CD14-positive monocyte (primary cell): Measurements from ENCODE around the gene CCNQ. TPM values are rescaled to one million over a fixed set of nuclear protein-coding genes. Genes with fewer than 3 reads are reported as not detected.
A peak's percentile ranks its signal among the peaks of the same experiment; 100 is the strongest.

Experiments
- DNase-seq, 3 donors: peaks; one replicate each; pipeline ENCODE4 v3.0.0-alpha.2; 2011 to 2022
- H2AFZ ChIP-seq: 2 replicates; pipeline ENCODE4 v1.6.0; 2012; ENCODE audit warnings: mild to moderate bottlenecking, low read depth, low read length, inconsistent platforms; ENCODE audit not compliant: insufficient read depth, poor library complexity, severe bottlenecking
- H3K27ac ChIP-seq, 2 donors: 1 replicate in 1 of 2; 2 replicates in 1 of 2; pipeline ENCODE4 v1.5.1; 2012 to 2013; ENCODE audit warnings: low read length in 2 of 2, control low read depth in 1 of 2, inconsistent platforms in 1 of 2, low read depth in 1 of 2, mild to moderate bottlenecking in 1 of 2
- H3K27me3 ChIP-seq, 2 donors: one replicate each; pipeline versions ENCODE4 v1.6.0 to v1.6.1; 2011 to 2013; ENCODE audit warnings: low read length in 2 of 2; ENCODE audit not compliant: control insufficient read depth in 2 of 2, insufficient read depth in 2 of 2
- H3K36me3 ChIP-seq, 2 donors: replicated peaks in 1 of 2; 1 replicate in 1 of 2; 2 replicates in 1 of 2; pipeline versions ENCODE4 v1.5.1 to v1.6.1; 2012 to 2013; ENCODE audit warnings: low read length in 2 of 2, control low read depth in 1 of 2, inconsistent platforms in 1 of 2, mild to moderate bottlenecking in 1 of 2; ENCODE audit not compliant: insufficient read depth in 2 of 2, control insufficient read depth in 1 of 2
- H3K4me1 ChIP-seq, 2 donors: 1 replicate in 1 of 2; 2 replicates in 1 of 2; pipeline versions ENCODE4 v1.5.1 to v1.6.1; 2012 to 2013; ENCODE audit warnings: low read length in 2 of 2, control low read depth in 1 of 2, inconsistent platforms in 1 of 2, mild to moderate bottlenecking in 1 of 2, moderate library complexity in 1 of 2; ENCODE audit not compliant: insufficient read depth in 2 of 2, control insufficient read depth in 1 of 2
- H3K4me2 ChIP-seq: replicated peaks from 2 replicates; pipeline ENCODE3; 2012; ENCODE audit warnings: low read length, moderate library complexity, mild to moderate bottlenecking; ENCODE audit not compliant: poor library complexity, severe bottlenecking; ENCODE audit errors: extremely low read depth
- H3K4me3 ChIP-seq, 3 experiments: fragments of 200-600 bp in 1 of 3; sonication (generic) in 1 of 3; replicated peaks in 1 of 3; 1 replicate in 2 of 3; 2 replicates in 1 of 3; pipeline ENCODE4 v1.5.1; 2011 to 2013; ENCODE audit warnings: low read length in 3 of 3, mild to moderate bottlenecking in 3 of 3, control low read depth in 2 of 3, low read depth in 2 of 3, inconsistent platforms in 1 of 3, moderate library complexity in 1 of 3
- H3K79me2 ChIP-seq: 2 replicates; pipeline ENCODE4 v1.6.0; 2012; ENCODE audit warnings: mild to moderate bottlenecking, control low read depth, inconsistent platforms, low read length, moderate library complexity; ENCODE audit not compliant: insufficient read depth
- H3K9ac ChIP-seq: 2 replicates; pipeline ENCODE4 v1.6.0; 2017; ENCODE audit warnings: low read length, mild to moderate bottlenecking; ENCODE audit not compliant: insufficient read depth, poor library complexity, severe bottlenecking
- H3K9me3 ChIP-seq, 2 donors: replicated peaks in 1 of 2; 1 replicate in 1 of 2; 2 replicates in 1 of 2; pipeline versions ENCODE4 v1.5.1 to v1.6.1; 2012 to 2013; ENCODE audit warnings: low read length in 2 of 2, control low read depth in 1 of 2; ENCODE audit not compliant: control insufficient read depth in 1 of 2, insufficient read depth in 1 of 2
- H4K20me1 ChIP-seq: 2 replicates; pipeline ENCODE4 v1.6.0; 2012; ENCODE audit warnings: mild to moderate bottlenecking, low read length, control low read depth, moderate library complexity; ENCODE audit not compliant: insufficient read depth
- H3K27ac Mint-ChIP-seq, 7 donors: one replicate each; pipeline ENCODE4 v1.8.0; 2020; ENCODE audit warnings: mild to moderate bottlenecking in 7 of 7, mixed read lengths in 7 of 7, moderate library complexity in 6 of 7, inconsistent platforms in 2 of 7
- H3K27me3 Mint-ChIP-seq, 3 donors: one replicate each; pipeline ENCODE4 v1.8.0; 2021 to 2022; ENCODE audit warnings: low read depth in 3 of 3, mild to moderate bottlenecking in 3 of 3, mixed read lengths in 3 of 3, moderate library complexity in 3 of 3, inconsistent platforms in 1 of 3
- H3K36me3 Mint-ChIP-seq, 2 donors: one replicate each; pipeline ENCODE4 v1.8.0; 2020; ENCODE audit warnings: mixed read lengths in 2 of 2, inconsistent platforms in 1 of 2, mild to moderate bottlenecking in 1 of 2
- H3K4me1 Mint-ChIP-seq: one replicate; pipeline ENCODE4 v1.8.0; 2020; ENCODE audit warnings: mild to moderate bottlenecking, mixed read lengths
- H3K4me3 Mint-ChIP-seq, 2 donors: one replicate each; pipeline ENCODE4 v1.8.0; 2020; ENCODE audit warnings: mild to moderate bottlenecking in 2 of 2, mixed read lengths in 2 of 2, moderate library complexity in 1 of 2
- H3K9me3 Mint-ChIP-seq, 7 donors: one replicate each; pipeline ENCODE4 v1.8.0; 2020 to 2022; ENCODE audit warnings: mixed read lengths in 7 of 7, mild to moderate bottlenecking in 6 of 7, moderate library complexity in 6 of 7, inconsistent platforms in 2 of 7
- CTCF ChIP-seq: fragments of 200-600 bp; IDR thresholded peaks from one replicate; pipeline ENCODE4 v1.8.0; 2022; ENCODE audit warnings: antibody characterized with exemption, mild to moderate bottlenecking
- WGBS: methylation state at CpG from one replicate; pipeline ENCODE4 v1.1.5; 2013; ENCODE audit warnings: missing lambda C conversion rate; ENCODE audit not compliant: insufficient coverage; 5-methylcytosine and 5-hydroxymethylcytosine counted together
- intact Hi-C, 2 donors: fragments of 100-400 bp; cut with micrococcal nuclease; formaldehyde crosslinking; loops; one replicate each; pipeline versions ENCODE4 v1.15.0 to v1.15.1; 2023
- polyA plus RNA-seq, 3 donors: library from polyadenylated mRNA; depleted of rRNA in 1 of 3; unstranded in 2 of 3; stranded (reverse) in 1 of 3; fragments of 300-500 nt in 2 of 3; fragments of >200 nt in 1 of 3; fragmentation: Illumina TruSeq in 2 of 3; gene quantifications; 1 replicate in 2 of 3; 2 replicates in 1 of 3; pipeline ENCODE4 v1.2.3, GENCODE V29; 2012 to 2021

The CCNQ gene
- polyA plus RNA-seq, 3 donors = 21.8 to 35.6 (median 29.3) TPM

- Mint-ChIP-seq H3K9me3 (peaks cover 0 to 2% (median 0%) of the 10 kb centered on the region in 7 donors), H3K36me3 (no peaks in the 10 kb centered on the region)
- no peaks in the 10 kb centered on the region for H3K27me3 ChIP-seq
Measured at GRCh38 chrX:153554519-153555167, 44.3 kb downstream of the CCNQ start.

GRCh38 chrX:153551135-153551534 lies 47.8 kb downstream of the CCNQ start:
- intact Hi-C loops = loop anchor here (5.0 kb wide), 1 partner anchor 116 kb away; no protein-coding TSS in a partner anchor
- no peak overlapping the region for H3K4me3 Mint-ChIP-seq

More at GRCh38 chrX:153554519-153555167, 44.3 kb downstream of the CCNQ start:
- DNase-seq = peak; percentile 37 to 57 (median 38)
- H3K9ac ChIP-seq = no peak overlapping the region
- no peak overlapping the region for H3K4me2 ChIP-seq
- TF ChIP-seq CTCF = peak; percentile 57
- no peak overlapping the region for H3K27ac ChIP-seq
- no peaks in the 10 kb centered on the region for H3K79me2 ChIP-seq
- 36% methylated on average over 11 of the region's 17 CpGs for WGBS
- no peaks in the 10 kb centered on the region for H3K9me3 ChIP-seq
- no peaks in the 10 kb centered on the region for H4K20me1 ChIP-seq
- H3K4me3 Mint-ChIP-seq = no peak overlapping the region
- peaks cover 2 to 21% (median 3%) of the 10 kb centered on the region in 3 donors for H3K27me3 Mint-ChIP-seq
- H3K36me3 ChIP-seq = no peaks in the 10 kb centered on the region
- no peak overlapping the region for H2AFZ ChIP-seq
- peaks cover 14% of the 10 kb centered on the region for H3K4me1 Mint-ChIP-seq
- intact Hi-C loops = loop anchor here (5.0 kb wide), 1 partner anchor 113 kb away; no protein-coding TSS in a partner anchor
- H3K4me3 ChIP-seq = no peak overlapping the region
- no peak overlapping the region for H3K27ac Mint-ChIP-seq
- peaks cover 3 to 4% of the 10 kb centered on the region in 2 donors for H3K4me1 ChIP-seq

More at GRCh38 chrX:153551135-153551534, 47.8 kb downstream of the CCNQ start:
- WGBS = no CpG with 5 or more reads among the region's 5 CpGs
- no peaks in the 10 kb centered on the region for H3K9me3 ChIP-seq
- H3K4me1 ChIP-seq = no peaks in the 10 kb centered on the region
- no peak overlapping the region for H3K9ac ChIP-seq
- H3K27ac ChIP-seq = no peak overlapping the region
- Mint-ChIP-seq H3K36me3 (no peaks in the 10 kb centered on the region), H3K27me3 (peaks cover 3 to 30% (median 9%) of the 10 kb centered on the region in 3 donors), H3K4me1 (peaks cover 5% of the 10 kb centered on the region), H3K27ac (peak overlapping the region in 1 of 7 donors; percentile 17), H3K9me3 (peaks cover 0 to 2% (median 0%) of the 10 kb centered on the region in 7 donors)
- no peaks in the 10 kb centered on the region for H4K20me1 ChIP-seq
- H3K4me3 ChIP-seq = no peak overlapping the region
- H3K36me3 ChIP-seq = no peaks in the 10 kb centered on the region
- H3K4me2 ChIP-seq = no peak overlapping the region
- no peak overlapping the region for H2AFZ ChIP-seq
- H3K79me2 ChIP-seq = no peaks in the 10 kb centered on the region
- H3K27me3 ChIP-seq = no peaks in the 10 kb centered on the region
- no peak for DNase-seq
- TF ChIP-seq CTCF = no peak
